Activated T-cell treated with anti-CD3 and anti-CD28 coated beads for 4 hours (primary cell): Measurements from ENCODE around the gene HOXC9.

ENCODE experiments used
- DNase-seq: peaks from one replicate; pipeline ENCODE4 v3.0.0-alpha.2; 2020

The HOXC9 gene

GRCh38 chr12:54044425-54045103, 44.6 kb downstream of the HOXC9 start:
- DNase-seq: no peak

- no peak for DNase-seq
These were observed 45.4 kb downstream of the HOXC9 start for GRCh38 chr12:54045401-54045800.

- DNase-seq: no peak
These were observed 46.0 kb downstream of the HOXC9 start for GRCh38 chr12:54045868-54046521.

- no peak for DNase-seq
These were observed 46.8 kb downstream of the HOXC9 start for GRCh38 chr12:54046809-54047159.

GRCh38 chr12:54047160-54047963, 47.4 kb downstream of the HOXC9 start:
- no peak for DNase-seq

GRCh38 chr12:54047964-54048303, 48.0 kb downstream of the HOXC9 start:
- DNase-seq: no peak

GRCh38 chr12:54048406-54049093, 48.6 kb downstream of the HOXC9 start:
- DNase-seq: no peak

GRCh38 chr12:54049108-54049507, 49.1 kb downstream of the HOXC9 start:
- DNase-seq: no peak

GRCh38 chr12:54050482-54050810, 50.5 kb downstream of the HOXC9 start:
- DNase-seq: no peak

GRCh38 chr12:54051026-54051842, 51.3 kb downstream of the HOXC9 start:
- DNase-seq: no peak

GRCh38 chr12:54051874-54052437, 52.0 kb downstream of the HOXC9 start:
- DNase-seq: no peak

GRCh38 chr12:54052438-54053002, 52.6 kb downstream of the HOXC9 start:
- no peak for DNase-seq
